Osteocyte (in vitro differentiated cells): ENCODE measurements around the gene PNPO. TPM values are rescaled to one million over a fixed set of nuclear protein-coding genes. Genes with fewer than 3 reads are reported as not detected.

Experiments
- DNase-seq: peaks from one replicate; pipeline ENCODE4 v3.0.0; 2021; ENCODE audit warnings: mixed read lengths; ENCODE audit not compliant: unreplicated experiment; ENCODE audit errors: extremely low spot score
- H3K27ac Mint-ChIP-seq: one replicate; pipeline ENCODE4 v1.8.0; 2021; ENCODE audit warnings: mild to moderate bottlenecking, mixed read lengths; ENCODE audit not compliant: unreplicated experiment
- H3K27me3 Mint-ChIP-seq: one replicate; pipeline ENCODE4 v1.8.0; 2021; ENCODE audit warnings: mixed read lengths; ENCODE audit not compliant: unreplicated experiment
- H3K36me3 Mint-ChIP-seq: one replicate; pipeline ENCODE4 v1.8.0; 2021; ENCODE audit warnings: mixed read lengths; ENCODE audit not compliant: unreplicated experiment
- H3K4me1 Mint-ChIP-seq: one replicate; pipeline ENCODE4 v1.8.0; 2021; ENCODE audit warnings: mixed read lengths; ENCODE audit not compliant: unreplicated experiment
- H3K4me3 Mint-ChIP-seq: one replicate; pipeline ENCODE4 v1.8.0; 2021; ENCODE audit warnings: mild to moderate bottlenecking, moderate library complexity, mixed read lengths; ENCODE audit not compliant: unreplicated experiment
- H3K9me3 Mint-ChIP-seq: one replicate; pipeline ENCODE4 v1.8.0; 2021; ENCODE audit warnings: mixed read lengths; ENCODE audit not compliant: unreplicated experiment
- total RNA-seq: library from RNA; stranded (reverse); gene quantifications from 2 replicates; pipeline ENCODE4 v1.2.1, GENCODE V29; 2021
- TF ChIP-seq, protein P1 (sequence below): fragments of 200-600 bp; sonication (generic); IDR thresholded peaks from 2 replicates; pipeline ENCODE4 v1.5.0; 2021; ENCODE audit warnings: antibody characterized with exemption, mild to moderate bottlenecking, moderate library complexity

PNPO gene
- total RNA-seq, 1 donor from 2014 or later = 9.0 TPM

DNA sequence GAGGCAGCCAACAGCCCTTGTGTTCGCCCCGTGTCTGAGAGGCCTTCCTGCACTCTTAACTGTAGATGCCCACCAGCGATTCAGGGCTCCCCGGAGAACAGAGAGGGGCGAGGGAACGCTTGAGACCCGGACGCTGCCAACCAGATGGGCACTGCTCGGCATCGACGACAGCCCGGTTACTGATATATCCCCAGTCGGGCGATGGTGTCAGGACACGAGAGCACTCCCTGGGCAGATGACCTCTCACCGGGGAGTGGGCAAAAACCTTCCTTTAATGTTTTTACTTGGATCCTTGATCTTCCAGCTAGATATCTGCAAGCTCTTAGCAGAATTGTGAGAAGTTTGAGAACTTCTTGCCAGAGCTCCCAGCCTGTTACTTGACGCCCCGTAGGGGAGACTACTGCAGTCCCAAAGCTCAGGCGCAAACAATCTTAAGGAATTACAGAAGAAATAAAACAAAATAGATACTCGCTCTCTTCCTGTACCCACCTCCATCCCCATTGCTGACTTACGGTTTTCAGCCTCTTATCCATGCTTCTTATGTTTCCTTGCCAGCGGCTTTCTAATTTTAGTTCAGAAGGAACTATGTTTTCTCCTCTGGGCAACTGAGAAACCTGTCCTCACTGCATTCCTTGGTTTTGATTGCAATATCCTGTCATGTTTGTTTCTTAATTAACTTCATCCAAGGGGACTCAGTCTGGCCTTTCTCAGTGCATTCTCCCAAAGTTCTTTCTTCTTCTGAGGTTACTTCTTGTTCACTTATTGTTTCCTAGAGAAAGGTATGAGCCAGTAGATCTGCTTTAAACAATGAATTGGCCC, 44.5 kb upstream of the PNPO start:
- peaks cover 40% of the 10 kb centered on the region for H3K4me1 Mint-ChIP-seq
- H3K27ac Mint-ChIP-seq = peak overlapping the region; percentile 94
- peaks cover 3% of the 10 kb centered on the region for H3K36me3 Mint-ChIP-seq
- H3K27me3 Mint-ChIP-seq = no peaks in the 10 kb centered on the region
- H3K4me3 Mint-ChIP-seq = peak overlapping the region; percentile 94
- TF ChIP-seq, protein P1, sequence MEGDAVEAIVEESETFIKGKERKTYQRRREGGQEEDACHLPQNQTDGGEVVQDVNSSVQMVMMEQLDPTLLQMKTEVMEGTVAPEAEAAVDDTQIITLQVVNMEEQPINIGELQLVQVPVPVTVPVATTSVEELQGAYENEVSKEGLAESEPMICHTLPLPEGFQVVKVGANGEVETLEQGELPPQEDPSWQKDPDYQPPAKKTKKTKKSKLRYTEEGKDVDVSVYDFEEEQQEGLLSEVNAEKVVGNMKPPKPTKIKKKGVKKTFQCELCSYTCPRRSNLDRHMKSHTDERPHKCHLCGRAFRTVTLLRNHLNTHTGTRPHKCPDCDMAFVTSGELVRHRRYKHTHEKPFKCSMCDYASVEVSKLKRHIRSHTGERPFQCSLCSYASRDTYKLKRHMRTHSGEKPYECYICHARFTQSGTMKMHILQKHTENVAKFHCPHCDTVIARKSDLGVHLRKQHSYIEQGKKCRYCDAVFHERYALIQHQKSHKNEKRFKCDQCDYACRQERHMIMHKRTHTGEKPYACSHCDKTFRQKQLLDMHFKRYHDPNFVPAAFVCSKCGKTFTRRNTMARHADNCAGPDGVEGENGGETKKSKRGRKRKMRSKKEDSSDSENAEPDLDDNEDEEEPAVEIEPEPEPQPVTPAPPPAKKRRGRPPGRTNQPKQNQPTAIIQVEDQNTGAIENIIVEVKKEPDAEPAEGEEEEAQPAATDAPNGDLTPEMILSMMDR = no peak
- H3K9me3 Mint-ChIP-seq = no peaks in the 10 kb centered on the region
- no peak for DNase-seq

DNA sequence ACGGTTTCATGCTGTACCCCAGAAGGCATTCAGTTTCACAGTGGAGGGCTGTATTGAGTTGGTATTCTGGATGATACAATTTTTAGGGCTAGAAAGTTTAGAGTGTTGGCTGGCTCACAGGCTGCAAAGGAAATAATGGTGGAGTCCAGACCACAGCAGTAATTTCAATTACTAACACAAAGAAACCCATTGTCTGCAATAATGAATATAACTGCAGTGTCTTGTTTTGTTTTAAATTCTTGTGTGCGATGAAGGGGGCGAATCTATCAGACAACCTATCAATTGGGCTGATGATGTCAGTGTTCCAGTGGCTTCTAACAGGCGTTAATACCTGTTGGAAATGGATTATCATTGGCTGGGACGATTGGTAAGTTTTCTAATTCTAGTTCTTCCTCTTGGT, 43.8 kb upstream of the PNPO start:
- DNase-seq = no peak
- H3K27me3 Mint-ChIP-seq = no peaks in the 10 kb centered on the region
- H3K27ac Mint-ChIP-seq = no peak overlapping the region
- H3K36me3 Mint-ChIP-seq = peaks cover 3% of the 10 kb centered on the region
- H3K9me3 Mint-ChIP-seq = no peaks in the 10 kb centered on the region
- TF ChIP-seq, protein P1 = no peak
- peaks cover 46% of the 10 kb centered on the region for H3K4me1 Mint-ChIP-seq
- peak overlapping the region; percentile 94 for H3K4me3 Mint-ChIP-seq

DNA sequence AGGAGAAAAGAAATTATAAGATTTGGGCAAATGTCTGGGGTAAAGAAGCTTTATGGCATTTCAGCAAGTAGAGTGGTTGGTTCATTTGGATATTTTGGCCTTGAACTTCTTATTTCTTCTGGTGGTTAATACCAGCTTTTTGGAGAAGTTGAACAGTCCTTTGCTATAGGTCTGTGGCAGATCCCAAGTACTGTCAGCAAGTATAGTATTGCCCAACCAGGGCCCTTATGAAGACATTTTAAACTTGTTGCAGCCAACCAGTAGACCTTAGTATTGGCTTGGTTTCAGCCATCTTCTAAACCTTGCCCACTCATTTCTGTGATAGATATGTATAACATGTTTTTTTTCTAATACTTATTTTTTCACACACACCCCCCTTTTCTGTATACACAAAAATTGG, 43.1 kb upstream of the PNPO start:
- Mint-ChIP-seq H3K27ac (no peak overlapping the region), H3K9me3 (no peaks in the 10 kb centered on the region), H3K36me3 (peaks cover 5% of the 10 kb centered on the region), H3K4me3 (no peak overlapping the region), H3K4me1 (peaks cover 47% of the 10 kb centered on the region), H3K27me3 (no peaks in the 10 kb centered on the region)
- TF ChIP-seq, protein P1 = no peak
- DNase-seq = no peak

DNA sequence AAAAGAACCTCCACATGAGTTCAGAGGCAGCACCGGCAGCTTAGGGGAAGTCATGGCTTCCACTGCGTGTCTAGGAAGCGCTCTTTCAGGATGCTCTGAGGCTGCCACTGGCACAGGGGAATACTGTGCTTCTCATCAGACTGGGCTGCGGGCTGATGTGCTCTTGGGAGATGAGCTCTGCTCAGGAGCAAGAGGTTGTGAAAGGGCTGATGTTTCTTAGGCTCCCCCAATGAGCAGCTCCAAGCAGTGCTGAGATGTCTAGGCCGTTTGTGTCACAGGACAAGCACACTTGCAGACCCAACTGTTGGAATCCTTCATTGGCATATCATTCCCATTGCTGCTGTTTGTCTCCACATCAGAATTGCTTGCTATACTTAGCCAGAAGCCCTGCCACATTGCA, 41.7 kb upstream of the PNPO start:
- Mint-ChIP-seq H3K36me3 (peaks cover 5% of the 10 kb centered on the region), H3K4me3 (no peak overlapping the region), H3K4me1 (peaks cover 45% of the 10 kb centered on the region), H3K27ac (no peak overlapping the region), H3K9me3 (no peaks in the 10 kb centered on the region), H3K27me3 (no peaks in the 10 kb centered on the region)
- DNase-seq = no peak
- TF ChIP-seq, protein P1 = no peak

DNA sequence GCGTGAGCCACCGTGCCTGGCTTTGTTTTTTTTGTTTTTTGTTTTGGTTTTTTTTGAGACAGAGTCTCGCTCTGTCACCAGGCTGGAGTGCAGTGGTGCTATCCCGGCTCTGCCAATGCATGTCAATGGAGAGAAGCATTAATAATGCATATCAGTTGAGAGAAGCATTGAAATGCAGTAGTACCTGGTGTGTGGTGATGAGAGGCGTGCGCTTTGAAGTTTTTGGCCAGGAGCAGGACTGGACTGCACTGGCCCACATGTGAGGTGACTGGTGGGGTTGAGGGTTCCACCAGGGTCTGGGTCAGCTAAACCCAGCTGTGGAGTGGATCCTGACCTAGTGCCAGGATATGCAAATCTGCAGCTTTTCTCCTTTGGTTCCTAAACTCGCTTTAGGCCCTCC, 39.9 kb upstream of the PNPO start:
- H3K4me3 Mint-ChIP-seq = no peak overlapping the region
- H3K27ac Mint-ChIP-seq = no peak overlapping the region
- H3K9me3 Mint-ChIP-seq = no peaks in the 10 kb centered on the region
- peaks cover 5% of the 10 kb centered on the region for H3K36me3 Mint-ChIP-seq
- TF ChIP-seq, protein P1 = no peak
- no peaks in the 10 kb centered on the region for H3K27me3 Mint-ChIP-seq
- H3K4me1 Mint-ChIP-seq = peaks cover 56% of the 10 kb centered on the region
- no peak for DNase-seq
